Spinal cord (tissue), 10 donors: ENCODE results near the gene MAP3K5. TPM values are rescaled to one million over a fixed set of nuclear protein-coding genes. Genes with fewer than 3 reads are reported as not detected.
A peak's percentile ranks its signal among the peaks of the same experiment; 100 is the strongest.

Experiments
- DNase-seq, 6 donors: peaks; one replicate each; pipeline versions ENCODE4 v3.0.0 to v3.0.0-alpha.2; 2013 to 2015; ENCODE audit warnings: low spot score in 6 of 6, low read depth in 4 of 6
- H3K27ac ChIP-seq: one replicate; pipeline ENCODE4 v1.5.1; 2013; ENCODE audit warnings: low read depth, low read length, control low read depth
- H3K27me3 ChIP-seq: one replicate; pipeline ENCODE4 v1.6.1; 2013; ENCODE audit warnings: low read length; ENCODE audit not compliant: control insufficient read depth, insufficient read depth
- H3K36me3 ChIP-seq: one replicate; pipeline ENCODE4 v1.6.1; 2013; ENCODE audit warnings: low read length; ENCODE audit not compliant: control insufficient read depth, insufficient read depth
- H3K4me1 ChIP-seq: one replicate; pipeline ENCODE4 v1.6.1; 2013; ENCODE audit warnings: low read length; ENCODE audit not compliant: control insufficient read depth, insufficient read depth
- H3K4me3 ChIP-seq: one replicate; pipeline ENCODE4 v1.5.1; 2013; ENCODE audit warnings: low read depth, low read length, control low read depth
- H3K9me3 ChIP-seq: one replicate; pipeline ENCODE4 v1.6.1; 2013; ENCODE audit warnings: low read length; ENCODE audit not compliant: control insufficient read depth, insufficient read depth
- WGBS: methylation state at CpG from one replicate; pipeline ENCODE4 v1.1.5; 2013; ENCODE audit warnings: missing lambda C conversion rate; ENCODE audit not compliant: insufficient coverage; 5-methylcytosine and 5-hydroxymethylcytosine counted together
- polyA plus RNA-seq, 2 donors: library from polyadenylated mRNA; unstranded; fragments of 120-200 nt; gene quantifications; one replicate each; pipeline ENCODE4 v1.2.1, GENCODE V29; 2013; ENCODE audit not compliant: insufficient read length in 2 of 2
- total RNA-seq, 2 donors: library from RNA; depleted of rRNA in 1 of 2; stranded (reverse); fragments of 120-200 nt in 1 of 2; fragments of >200 nt in 1 of 2; gene quantifications; one replicate each; pipeline versions ENCODE4 v1.2.3 to v1.2.4, GENCODE V29; 2013 to 2014
- donor health status: healthy.

The MAP3K5 gene
- total and polyA plus RNA-seq, 4 donors = 8.5 to 26.9 (median 9.7) TPM

GRCh38 chr6:136644597-136644952, 147.7 kb downstream of the MAP3K5 start:
- Histone ChIP-seq H3K36me3 (no peaks in the 10 kb centered on the region), H3K27ac (no peak overlapping the region), H3K4me1 (peaks cover 3% of the 10 kb centered on the region), H3K27me3 (no peaks in the 10 kb centered on the region), H3K9me3 (no peaks in the 10 kb centered on the region), H3K4me3 (no peak overlapping the region)
- WGBS = 100% methylated on average over 1 of the region's 4 CpGs
- no peak for DNase-seq

- H3K4me1 ChIP-seq = peaks cover 3% of the 10 kb centered on the region
- no peaks in the 10 kb centered on the region for H3K27me3 ChIP-seq
- H3K36me3 ChIP-seq = no peaks in the 10 kb centered on the region
- DNase-seq = peak; percentile 42 to 85 (median 55)
- WGBS = no CpG with 5 or more reads among the region's 5 CpGs
- no peaks in the 10 kb centered on the region for H3K9me3 ChIP-seq
- H3K27ac ChIP-seq = no peak overlapping the region
- no peak overlapping the region for H3K4me3 ChIP-seq
Observed at GRCh38 chr6:136643850-136644596, 148.3 kb downstream of the MAP3K5 start.

- no CpG with 5 or more reads among the region's 3 CpGs for WGBS
- Histone ChIP-seq H3K4me3 (no peak overlapping the region), H3K27ac (no peak overlapping the region), H3K36me3 (no peaks in the 10 kb centered on the region), H3K9me3 (no peaks in the 10 kb centered on the region), H3K27me3 (no peaks in the 10 kb centered on the region), H3K4me1 (peaks cover 3% of the 10 kb centered on the region)
- DNase-seq = no peak
Observed at GRCh38 chr6:136641873-136642465, 150.3 kb downstream of the MAP3K5 start.

- Histone ChIP-seq H3K27ac (no peak overlapping the region), H3K9me3 (no peaks in the 10 kb centered on the region), H3K4me3 (no peak overlapping the region), H3K36me3 (no peaks in the 10 kb centered on the region), H3K4me1 (peaks cover 3% of the 10 kb centered on the region), H3K27me3 (no peaks in the 10 kb centered on the region)
- no peak for DNase-seq
- no CpG with 5 or more reads among the region's 3 CpGs for WGBS
Observed at GRCh38 chr6:136641166-136641565, 151.1 kb downstream of the MAP3K5 start.

GRCh38 chr6:136640132-136640915, 152.0 kb downstream of the MAP3K5 start:
- no peak overlapping the region for H3K27ac ChIP-seq
- H3K4me3 ChIP-seq = no peak overlapping the region
- H3K4me1 ChIP-seq = peaks cover 3% of the 10 kb centered on the region
- H3K9me3 ChIP-seq = no peaks in the 10 kb centered on the region
- H3K27me3 ChIP-seq = no peaks in the 10 kb centered on the region
- DNase-seq = no peak
- no peaks in the 10 kb centered on the region for H3K36me3 ChIP-seq
- 78% methylated on average over 1 of the region's 5 CpGs for WGBS

- H3K27me3 ChIP-seq = no peaks in the 10 kb centered on the region
Observed at GRCh38 chr6:136639702-136640101, 152.6 kb downstream of the MAP3K5 start.

GRCh38 chr6:136635615-136636014, 156.7 kb downstream of the MAP3K5 start:
- H3K9me3 ChIP-seq = no peaks in the 10 kb centered on the region
- H3K36me3 ChIP-seq = no peaks in the 10 kb centered on the region
- no peak overlapping the region for H3K4me3 ChIP-seq
- WGBS = no CpG with 5 or more reads among the region's 4 CpGs
- DNase-seq = no peak
- no peaks in the 10 kb centered on the region for H3K4me1 ChIP-seq
- H3K27me3 ChIP-seq = no peaks in the 10 kb centered on the region
- H3K27ac ChIP-seq = no peak overlapping the region

More at GRCh38 chr6:136639702-136640101, 152.6 kb downstream of the MAP3K5 start:
- H3K9me3 ChIP-seq = no peaks in the 10 kb centered on the region
- no peak for DNase-seq
- no peak overlapping the region for H3K27ac ChIP-seq
- peaks cover 3% of the 10 kb centered on the region for H3K4me1 ChIP-seq
- H3K36me3 ChIP-seq = no peaks in the 10 kb centered on the region
- H3K4me3 ChIP-seq = no peak overlapping the region
- no CpG with 5 or more reads among the region's 3 CpGs for WGBS

GRCh38 chr6:136633355-136633754, 158.9 kb downstream of the MAP3K5 start:
- H3K36me3 ChIP-seq = no peaks in the 10 kb centered on the region
- H3K4me3 ChIP-seq = no peak overlapping the region
- DNase-seq = no peak
- no peak overlapping the region for H3K27ac ChIP-seq
- WGBS = no CpG with 5 or more reads among the region's 1 CpG
- H3K4me1 ChIP-seq = no peaks in the 10 kb centered on the region
- no peaks in the 10 kb centered on the region for H3K9me3 ChIP-seq
- H3K27me3 ChIP-seq = no peaks in the 10 kb centered on the region

GRCh38 chr6:136628996-136629395, 163.3 kb downstream of the MAP3K5 start:
- Histone ChIP-seq H3K27ac (no peak overlapping the region), H3K9me3 (no peaks in the 10 kb centered on the region), H3K4me3 (no peak overlapping the region), H3K4me1 (no peaks in the 10 kb centered on the region), H3K27me3 (no peaks in the 10 kb centered on the region), H3K36me3 (no peaks in the 10 kb centered on the region)
- WGBS = 89% methylated on average over 2 of the region's 5 CpGs
- DNase-seq = peak in 1 of 6 donors; percentile 24
